Measurements from ENCODE around the gene SUGCT.

Gene SUGCT

DNA sequence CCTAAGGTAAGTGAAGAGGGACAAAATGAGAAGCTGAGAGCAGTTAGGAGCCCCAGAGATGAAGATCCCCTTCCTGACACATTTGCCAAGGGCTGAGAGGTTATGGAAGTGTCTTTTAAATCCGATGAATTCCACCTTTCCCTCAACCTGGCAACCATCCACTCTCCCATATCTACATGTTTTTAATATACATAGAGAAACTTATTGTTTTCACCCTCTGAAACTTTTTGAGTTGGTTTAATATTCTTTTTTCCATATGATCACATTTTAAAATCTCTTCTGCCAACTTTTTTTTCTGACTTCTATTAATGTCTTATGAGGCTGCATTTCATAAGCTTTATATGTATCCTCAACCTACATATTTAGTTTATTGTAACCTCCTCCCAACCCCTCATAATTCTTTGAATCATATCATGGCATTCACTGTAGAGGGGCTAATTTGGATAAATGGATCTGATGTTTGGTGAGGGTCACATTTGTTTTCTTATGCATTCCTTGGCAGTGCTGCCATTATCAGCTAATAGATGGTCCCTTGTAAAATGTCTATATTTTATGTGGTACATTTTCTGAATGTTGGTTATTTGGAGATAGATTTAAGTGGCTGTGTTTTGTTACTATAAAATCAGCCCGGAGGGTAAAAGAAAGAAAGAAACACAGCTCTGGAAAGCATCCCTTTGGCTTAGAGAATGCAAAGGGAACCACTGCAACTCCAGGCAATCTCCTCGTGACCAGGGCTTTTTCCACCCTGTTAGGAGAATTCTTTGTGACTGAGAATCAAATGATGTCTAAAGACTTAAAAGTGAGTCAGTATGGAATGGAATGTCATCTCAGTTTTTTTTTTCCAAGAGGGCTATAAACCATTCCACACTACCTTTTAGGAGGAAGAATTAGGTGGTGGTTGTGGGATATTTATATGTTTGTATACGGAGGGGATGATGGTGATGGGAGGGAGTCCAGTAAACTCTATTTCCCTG lies 334.4 kb downstream of the SUGCT start:
- TF ChIP-seq, protein P1, sequence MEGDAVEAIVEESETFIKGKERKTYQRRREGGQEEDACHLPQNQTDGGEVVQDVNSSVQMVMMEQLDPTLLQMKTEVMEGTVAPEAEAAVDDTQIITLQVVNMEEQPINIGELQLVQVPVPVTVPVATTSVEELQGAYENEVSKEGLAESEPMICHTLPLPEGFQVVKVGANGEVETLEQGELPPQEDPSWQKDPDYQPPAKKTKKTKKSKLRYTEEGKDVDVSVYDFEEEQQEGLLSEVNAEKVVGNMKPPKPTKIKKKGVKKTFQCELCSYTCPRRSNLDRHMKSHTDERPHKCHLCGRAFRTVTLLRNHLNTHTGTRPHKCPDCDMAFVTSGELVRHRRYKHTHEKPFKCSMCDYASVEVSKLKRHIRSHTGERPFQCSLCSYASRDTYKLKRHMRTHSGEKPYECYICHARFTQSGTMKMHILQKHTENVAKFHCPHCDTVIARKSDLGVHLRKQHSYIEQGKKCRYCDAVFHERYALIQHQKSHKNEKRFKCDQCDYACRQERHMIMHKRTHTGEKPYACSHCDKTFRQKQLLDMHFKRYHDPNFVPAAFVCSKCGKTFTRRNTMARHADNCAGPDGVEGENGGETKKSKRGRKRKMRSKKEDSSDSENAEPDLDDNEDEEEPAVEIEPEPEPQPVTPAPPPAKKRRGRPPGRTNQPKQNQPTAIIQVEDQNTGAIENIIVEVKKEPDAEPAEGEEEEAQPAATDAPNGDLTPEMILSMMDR (IDR thresholded peaks at IDR 0.05; ENCODE audit: extremely low read depth, insufficient read depth, missing control alignments), result no peak
- DNase-seq (ENCODE audit: low spot score), result no peak
- in situ Hi-C loops (cut with MboI; ENCODE audit: low pct_unique_long_range_greater_than_20kb, low sequenced_read_pairs, unreplicated experiment), result no loop called here

DNA sequence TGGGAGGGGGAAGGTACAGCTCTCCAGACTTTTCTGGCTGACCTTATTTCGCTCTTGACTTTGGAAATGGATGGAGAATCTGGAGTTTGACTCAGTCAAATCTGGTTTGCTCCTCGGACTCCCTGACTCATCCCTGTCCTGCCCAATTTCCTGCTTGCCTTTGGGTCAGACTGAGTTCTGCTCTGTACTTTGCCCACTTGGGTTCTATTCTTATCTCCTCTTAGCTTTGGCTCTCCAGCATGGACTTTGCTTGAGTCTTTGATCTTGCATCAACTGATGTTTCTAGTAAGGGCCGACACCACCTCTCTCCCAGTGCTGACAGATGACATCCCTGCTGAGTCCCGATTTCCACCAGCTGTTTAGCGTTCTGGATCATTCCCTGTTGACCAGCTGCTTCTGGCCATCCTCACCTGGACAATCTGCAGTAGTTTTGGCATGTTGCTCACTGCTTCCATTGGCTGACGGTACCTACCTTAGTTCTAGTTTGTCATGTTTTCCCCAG lies 335.3 kb downstream of the SUGCT start:
- TF ChIP-seq, protein P1 (IDR thresholded peaks at IDR 0.05; ENCODE audit: extremely low read depth, insufficient read depth, missing control alignments), result no peak
- in situ Hi-C loops (cut with MboI; ENCODE audit: low pct_unique_long_range_greater_than_20kb, low sequenced_read_pairs, unreplicated experiment), result no loop called here
- DNase-seq (ENCODE audit: low spot score), result no peak

DNA sequence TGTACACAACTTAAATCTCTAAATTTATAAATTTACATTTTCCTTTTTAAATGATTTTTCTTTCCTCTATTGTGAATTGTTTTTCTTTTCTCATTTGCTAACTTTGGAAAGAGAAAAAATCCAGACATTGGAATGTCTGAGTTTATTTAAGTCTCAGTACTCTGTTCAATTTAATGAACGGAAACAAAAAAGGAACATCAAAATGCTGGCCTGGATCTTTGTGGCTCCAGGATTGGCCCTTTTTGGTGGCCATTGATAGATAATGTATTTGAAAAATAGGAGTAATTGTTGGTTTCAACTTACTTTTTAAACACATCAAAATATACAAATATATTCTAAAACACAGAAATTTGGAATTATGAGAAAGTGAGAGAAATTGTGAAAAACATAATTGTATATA lies 336.0 kb downstream of the SUGCT start:
- TF ChIP-seq, protein P1 (IDR thresholded peaks at IDR 0.05; ENCODE audit: extremely low read depth, insufficient read depth, missing control alignments), result no peak
- DNase-seq (ENCODE audit: low spot score), result no peak
- in situ Hi-C loops (cut with MboI; ENCODE audit: low pct_unique_long_range_greater_than_20kb, low sequenced_read_pairs, unreplicated experiment), result no loop called here

DNA sequence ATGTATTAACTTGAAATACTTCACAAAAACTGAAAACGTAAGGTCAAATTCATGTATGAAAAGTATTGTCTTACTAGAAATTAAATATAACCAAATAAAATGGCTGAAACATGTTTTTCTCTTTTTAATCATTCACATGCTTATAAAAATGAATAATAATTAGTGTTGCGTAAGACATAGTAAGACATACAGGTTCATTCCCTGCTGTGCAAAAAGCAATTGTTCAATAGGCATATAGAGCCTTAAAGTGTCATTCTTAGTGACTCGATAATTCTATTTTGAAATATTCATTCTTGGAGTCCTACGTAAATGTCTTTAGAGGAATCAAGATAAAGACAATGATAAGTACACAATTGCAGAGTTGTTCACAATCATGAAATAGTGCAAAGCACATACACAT lies 337.1 kb downstream of the SUGCT start:
- DNase-seq (ENCODE audit: low spot score), result no peak
- in situ Hi-C loops (cut with MboI; ENCODE audit: low pct_unique_long_range_greater_than_20kb, low sequenced_read_pairs, unreplicated experiment), result no loop called here
- TF ChIP-seq, protein P1 (IDR thresholded peaks at IDR 0.05; ENCODE audit: extremely low read depth, insufficient read depth, missing control alignments), result no peak

DNA sequence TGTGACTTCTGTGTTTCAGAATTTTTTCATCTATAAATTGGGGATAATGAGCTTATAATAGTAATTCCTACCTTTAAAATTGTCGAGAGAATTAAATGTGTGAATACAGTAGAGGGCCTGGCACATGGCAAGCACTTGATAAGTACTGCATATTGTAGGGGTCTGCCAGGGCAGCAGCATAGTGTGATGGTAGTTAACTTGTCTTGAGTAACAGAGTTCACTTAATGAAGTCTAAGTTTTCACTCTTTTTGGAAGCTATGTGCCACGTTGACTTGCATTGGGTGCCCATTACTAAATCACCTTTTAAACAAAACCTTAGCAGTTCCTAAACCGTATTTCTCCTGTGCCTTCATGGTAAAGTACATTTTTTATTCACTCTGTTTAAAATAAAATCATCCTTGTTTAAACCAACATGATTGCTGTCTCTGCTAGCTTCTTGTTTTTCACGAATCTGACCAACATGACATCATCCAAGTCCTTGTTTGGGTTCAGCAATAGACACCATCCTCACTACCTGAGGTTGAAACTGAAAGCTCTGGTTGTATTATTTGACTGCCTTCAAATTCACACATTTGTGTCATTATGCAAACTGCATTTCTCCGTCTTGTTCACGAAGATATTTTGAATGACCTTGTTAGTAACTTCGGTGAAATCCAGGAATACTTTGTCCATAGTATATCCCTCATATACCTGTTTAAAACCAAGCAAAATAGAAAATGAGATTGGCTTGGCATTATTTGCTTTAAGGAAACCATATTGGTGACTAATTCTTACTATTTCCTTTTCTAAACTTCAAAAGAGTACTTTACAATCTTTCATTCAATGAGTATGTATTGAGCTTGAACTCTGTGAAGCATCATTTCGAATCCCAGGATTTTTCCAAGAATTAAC lies 340.2 kb downstream of the SUGCT start:
- TF ChIP-seq, protein P1 (IDR thresholded peaks at IDR 0.05; ENCODE audit: extremely low read depth, insufficient read depth, missing control alignments), result no peak
- DNase-seq (ENCODE audit: low spot score), result peak; percentile 33
- in situ Hi-C loops (cut with MboI; ENCODE audit: low pct_unique_long_range_greater_than_20kb, low sequenced_read_pairs, unreplicated experiment), result no loop called here

DNA sequence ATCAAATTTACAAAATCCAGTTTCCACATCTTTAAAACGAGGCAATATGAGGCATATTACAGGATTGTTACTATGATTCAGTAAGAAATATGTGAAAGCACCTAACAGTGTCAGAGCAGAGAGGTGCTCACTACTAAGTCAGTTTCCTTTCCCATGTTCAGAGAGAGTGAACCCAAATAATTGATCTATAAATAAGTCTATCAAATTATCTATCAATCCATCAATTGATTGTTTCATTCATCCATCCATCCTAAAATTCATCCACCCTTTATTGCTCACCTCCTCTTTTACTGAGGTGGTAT lies 340.8 kb downstream of the SUGCT start:
- no peak for DNase-seq (ENCODE audit: low spot score)
- in situ Hi-C loops (cut with MboI; ENCODE audit: low pct_unique_long_range_greater_than_20kb, low sequenced_read_pairs, unreplicated experiment), result no loop called here
- TF ChIP-seq, protein P1 (IDR thresholded peaks at IDR 0.05; ENCODE audit: extremely low read depth, insufficient read depth, missing control alignments), result no peak

Measured in GM13977 (cell line).